ENCODE results near the gene KRTAP12-1.
"Not testable (repeated sequence)": the region's sequence is repeated elsewhere in the genome, so short reads cannot be mapped to it uniquely, and the experiment has no call there.

Gene KRTAP12-1

GRCh38 chr21:44697172-44697810 lies 15.3 kb upstream of the KRTAP12-1 start, which contains the start of gene KRTAP10-12:
KRTAP10-12 (plus strand) TSS chr21:44697172; CDS start chr21:44697202, 30 bp downstream.
- DNase-seq: not testable (repeated sequence)

- no peak for DNase-seq
Observed at GRCh38 chr21:44696572-44696971, 14.6 kb upstream of the KRTAP12-1 start.

GRCh38 chr21:44695641-44696040 lies 13.7 kb upstream of the KRTAP12-1 start:
- DNase-seq: no peak

GRCh38 chr21:44695184-44695583 lies 13.2 kb upstream of the KRTAP12-1 start:
- no peak for DNase-seq

- no peak for DNase-seq
Observed at GRCh38 chr21:44694776-44695175, 12.8 kb upstream of the KRTAP12-1 start.

- DNase-seq: no peak
Observed at GRCh38 chr21:44692798-44693512, 11.0 kb upstream of the KRTAP12-1 start.

- DNase-seq: no peak
Observed at GRCh38 chr21:44691686-44692085, 9.7 kb upstream of the KRTAP12-1 start.

- not testable (repeated sequence) for DNase-seq
Observed at GRCh38 chr21:44689740-44690139, 7.8 kb upstream of the KRTAP12-1 start.

GRCh38 chr21:44687671-44688070 lies 5.7 kb upstream of the KRTAP12-1 start:
- DNase-seq: no peak

- DNase-seq: no peak
Observed at GRCh38 chr21:44686843-44687561, 5.0 kb upstream of the KRTAP12-1 start.

GRCh38 chr21:44686000-44686781 lies 4.2 kb upstream of the KRTAP12-1 start:
- no peak for DNase-seq

- not testable (repeated sequence) for DNase-seq
Observed at GRCh38 chr21:44685050-44685449, 3.1 kb upstream of the KRTAP12-1 start.

- no peak for DNase-seq
Observed at GRCh38 chr21:44684483-44684882, 2.5 kb upstream of the KRTAP12-1 start.

GRCh38 chr21:44684077-44684476 lies 2.1 kb upstream of the KRTAP12-1 start:
- DNase-seq: no peak

- DNase-seq: no peak
Observed at GRCh38 chr21:44682580-44683151, 703 bp upstream of the KRTAP12-1 start.

- DNase-seq: no peak
Observed at GRCh38 chr21:44681152-44681551, 811 bp downstream of the KRTAP12-1 start.

- DNase-seq: no peak
Observed at GRCh38 chr21:44677881-44678280, 4.1 kb downstream of the KRTAP12-1 start.

- no peak for DNase-seq
Observed at GRCh38 chr21:44671911-44672310, 10.1 kb downstream of the KRTAP12-1 start.

GRCh38 chr21:44670642-44671432 lies 11.1 kb downstream of the KRTAP12-1 start:
- DNase-seq: no peak

- DNase-seq: no peak
Observed at GRCh38 chr21:44667612-44668011, 14.4 kb downstream of the KRTAP12-1 start.

GRCh38 chr21:44666401-44667320 lies 15.3 kb downstream of the KRTAP12-1 start, which contains the start of gene KRTAP12-2:
KRTAP12-2 (minus strand) TSS chr21:44666927; CDS start chr21:44666886, 41 bp downstream.
- DNase-seq: no peak

Data from Kasumi-1 (cell line).